Liver (tissue), 9 donors: ENCODE measurements around the gene NFIB. TPM values are rescaled to one million over a fixed set of nuclear protein-coding genes. Genes with fewer than 3 reads are reported as not detected.

Experiments used
- DNase-seq: peaks from one replicate; pipeline ENCODE4 v3.0.0-alpha.2; 2017; ENCODE audit warnings: low spot score
- H3K27ac ChIP-seq, 2 donors: one replicate each; pipeline ENCODE4 v1.7.0; 2013; ENCODE audit warnings: inconsistent platforms in 2 of 2, low read length in 2 of 2, control low read depth in 1 of 2, low read depth in 1 of 2, mild to moderate bottlenecking in 1 of 2
- H3K27me3 ChIP-seq, 4 donors: one replicate each; pipeline versions ENCODE4 v1.6.1 to v1.7.0; 2013; ENCODE audit warnings: low read length in 3 of 4, inconsistent platforms in 1 of 4, mild to moderate bottlenecking in 1 of 4, moderate library complexity in 1 of 4; ENCODE audit not compliant: control insufficient read depth in 4 of 4, insufficient read depth in 4 of 4
- H3K36me3 ChIP-seq, 4 donors: one replicate each; pipeline versions ENCODE4 v1.6.1 to v1.7.0; 2013; ENCODE audit warnings: low read length in 3 of 4, mild to moderate bottlenecking in 3 of 4, low read depth in 1 of 4, moderate library complexity in 1 of 4; ENCODE audit not compliant: control insufficient read depth in 4 of 4, insufficient read depth in 3 of 4
- H3K4me1 ChIP-seq, 4 donors: one replicate each; pipeline versions ENCODE4 v1.6.1 to v1.7.0; 2013; ENCODE audit warnings: low read length in 3 of 4, mild to moderate bottlenecking in 3 of 4, moderate library complexity in 1 of 4; ENCODE audit not compliant: control insufficient read depth in 4 of 4, insufficient read depth in 4 of 4
- H3K4me3 ChIP-seq, 3 donors: one replicate each; pipeline versions ENCODE4 v1.6.1 to v1.7.0; 2013; ENCODE audit warnings: low read length in 3 of 3, control low read depth in 1 of 3, low read depth in 1 of 3, mild to moderate bottlenecking in 1 of 3
- H3K9ac ChIP-seq, 2 donors: one replicate each; pipeline ENCODE4 v1.7.0; 2013; ENCODE audit warnings: low read length in 2 of 2, mild to moderate bottlenecking in 2 of 2, moderate library complexity in 2 of 2, control low read depth in 1 of 2, low read depth in 1 of 2
- H3K9me3 ChIP-seq, 4 donors: one replicate each; pipeline versions ENCODE4 v1.6.1 to v1.7.0; 2013; ENCODE audit warnings: low read length in 3 of 4; ENCODE audit not compliant: control insufficient read depth in 4 of 4
- FOXA1 ChIP-seq: IDR thresholded peaks from 2 replicates; pipeline ENCODE4 v1.6.1; 2016; ENCODE audit warnings: antibody characterized with exemption
- GABPA ChIP-seq, 2 donors: IDR thresholded peaks in 1 of 2; conservative IDR thresholded peaks in 1 of 2; 2 replicates each; pipeline ENCODE4 v1.6.1; 2016; ENCODE audit warnings: antibody characterized with exemption in 2 of 2, mild to moderate bottlenecking in 1 of 2, moderate library complexity in 1 of 2
- HNF4G ChIP-seq: IDR thresholded peaks from 2 replicates; pipeline ENCODE4 v1.6.1; 2016; ENCODE audit warnings: antibody characterized with exemption
- JUND ChIP-seq, 2 donors: IDR thresholded peaks; 2 replicates each; pipeline ENCODE4 v1.6.1; 2016; ENCODE audit warnings: antibody characterized with exemption in 2 of 2
- RAD21 ChIP-seq, 2 donors: IDR thresholded peaks; 2 replicates each; pipeline ENCODE4 v1.6.1; 2016; ENCODE audit warnings: antibody characterized with exemption in 2 of 2, mild to moderate bottlenecking in 2 of 2
- RXRA ChIP-seq, 2 donors: IDR thresholded peaks; 2 replicates each; pipeline ENCODE4 v1.6.1; 2017 to 2018; ENCODE audit warnings: antibody characterized with exemption in 2 of 2, mild to moderate bottlenecking in 1 of 2
- YY1 ChIP-seq: IDR thresholded peaks from 2 replicates; pipeline ENCODE4 v1.6.1; 2016; ENCODE audit warnings: antibody characterized with exemption, mild to moderate bottlenecking
- WGBS: extraction: QIAGEN DNeasy Blood & Tissue Kit; methylation state at CpG from one replicate; pipeline ENCODE4 v1.1.7; 2013; 5-methylcytosine and 5-hydroxymethylcytosine counted together
- polyA plus RNA-seq, 2 donors: library from polyadenylated mRNA; stranded (reverse) in 1 of 2; unstranded in 1 of 2; fragments of 200-250 nt in 1 of 2; fragments of >200 nt in 1 of 2; fragmentation: Nextera tagmentation in 1 of 2; extraction: Ambion mirVana in 1 of 2; gene quantifications; one replicate each; pipeline versions ENCODE4 v1.2.1 to v1.2.3, GENCODE V29; 2013 to 2015
- total RNA-seq, 2 donors: library from RNA; depleted of rRNA; stranded (reverse); fragments of >200 nt; gene quantifications; one replicate each; pipeline ENCODE4 v1.2.3, GENCODE V29; 2014
- TF ChIP-seq, protein P1 (sequence below): fragments of 150-350 bp; IDR thresholded peaks from 2 replicates; pipeline ENCODE4 v1.5.1; 2017; ENCODE audit warnings: improper control_type of control experiment, low read depth, low read length; ENCODE audit not compliant: missing input control
- donor health status: healthy.
- donor health status: healthy.
- donor health status: healthy.
- donor health status: healthy.
- donor health status: healthy.

Gene NFIB
- total and polyA plus RNA-seq, 4 donors: 3.2 to 23.2 (median 8.0) TPM

DNA sequence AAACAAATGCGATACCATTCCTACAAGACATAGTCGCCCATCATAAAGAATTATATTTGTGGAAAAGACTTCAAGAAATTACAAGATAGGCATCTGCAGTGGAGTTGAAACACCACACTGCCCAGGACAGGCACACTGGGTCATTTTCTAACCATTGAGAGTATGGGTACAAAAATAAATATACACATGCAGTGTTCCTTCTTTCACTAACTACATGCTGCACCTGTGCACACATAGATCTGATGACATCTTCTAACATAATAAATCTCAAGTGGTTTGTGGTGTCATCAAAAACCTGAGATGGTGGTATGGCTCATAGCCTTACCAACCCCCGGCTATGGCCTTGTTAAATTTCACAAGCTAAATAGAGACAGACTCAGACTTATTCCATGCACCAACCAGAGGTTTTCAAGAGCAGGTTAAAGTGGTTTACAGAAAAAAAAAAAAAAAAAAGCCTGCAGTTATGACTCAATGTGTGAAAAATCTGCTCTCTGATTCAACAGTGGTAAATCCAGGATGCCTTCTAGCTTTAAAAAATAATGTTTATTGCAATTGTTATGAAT lies 12.4 kb upstream of the NFIB start:
- peaks cover 0 to 12% (median 7%) of the 10 kb centered on the region in 4 donors for H3K4me1 ChIP-seq
- H3K9me3 ChIP-seq: no peaks in the 10 kb centered on the region
- no peaks in the 10 kb centered on the region for H3K36me3 ChIP-seq
- TF ChIP-seq HNF4G: no peak
- TF ChIP-seq RXRA (IDR thresholded peaks at IDR 0.05): no peak
- TF ChIP-seq, protein P1, sequence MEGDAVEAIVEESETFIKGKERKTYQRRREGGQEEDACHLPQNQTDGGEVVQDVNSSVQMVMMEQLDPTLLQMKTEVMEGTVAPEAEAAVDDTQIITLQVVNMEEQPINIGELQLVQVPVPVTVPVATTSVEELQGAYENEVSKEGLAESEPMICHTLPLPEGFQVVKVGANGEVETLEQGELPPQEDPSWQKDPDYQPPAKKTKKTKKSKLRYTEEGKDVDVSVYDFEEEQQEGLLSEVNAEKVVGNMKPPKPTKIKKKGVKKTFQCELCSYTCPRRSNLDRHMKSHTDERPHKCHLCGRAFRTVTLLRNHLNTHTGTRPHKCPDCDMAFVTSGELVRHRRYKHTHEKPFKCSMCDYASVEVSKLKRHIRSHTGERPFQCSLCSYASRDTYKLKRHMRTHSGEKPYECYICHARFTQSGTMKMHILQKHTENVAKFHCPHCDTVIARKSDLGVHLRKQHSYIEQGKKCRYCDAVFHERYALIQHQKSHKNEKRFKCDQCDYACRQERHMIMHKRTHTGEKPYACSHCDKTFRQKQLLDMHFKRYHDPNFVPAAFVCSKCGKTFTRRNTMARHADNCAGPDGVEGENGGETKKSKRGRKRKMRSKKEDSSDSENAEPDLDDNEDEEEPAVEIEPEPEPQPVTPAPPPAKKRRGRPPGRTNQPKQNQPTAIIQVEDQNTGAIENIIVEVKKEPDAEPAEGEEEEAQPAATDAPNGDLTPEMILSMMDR: no peak
- no peak for TF ChIP-seq JUND (IDR thresholded peaks at IDR 0.05)
- H3K27me3 ChIP-seq: no peaks in the 10 kb centered on the region
- H3K27ac ChIP-seq: no peak overlapping the region
- DNase-seq: no peak
- WGBS: 91% methylated on average over 3 of the region's 3 CpGs
- H3K9ac ChIP-seq: no peak overlapping the region
- H3K4me3 ChIP-seq: no peak overlapping the region

DNA sequence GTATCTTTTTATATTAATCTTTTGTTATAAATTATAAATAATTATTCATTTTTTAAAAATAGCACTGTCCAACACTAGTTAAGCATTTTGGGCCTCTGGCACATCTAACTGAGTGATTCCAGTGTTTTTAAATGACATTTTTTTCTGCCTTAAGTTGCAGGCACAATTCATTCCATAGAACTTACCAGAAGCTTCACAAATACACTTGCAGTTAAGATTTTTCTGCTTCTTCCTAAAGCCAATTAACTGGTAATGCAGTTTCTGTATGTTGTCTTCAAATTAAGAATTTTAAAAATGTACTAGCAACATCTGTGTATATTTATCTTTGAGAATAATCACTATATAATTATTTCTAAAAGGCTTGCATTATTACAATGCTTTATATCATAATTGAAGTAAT lies 11.2 kb upstream of the NFIB start:
- H3K27me3 ChIP-seq: no peaks in the 10 kb centered on the region
- no peaks in the 10 kb centered on the region for H3K9me3 ChIP-seq
- H3K9ac ChIP-seq: no peak overlapping the region
- no peak for TF ChIP-seq FOXA1
- H3K4me1 ChIP-seq: peaks cover 0 to 24% (median 19%) of the 10 kb centered on the region in 4 donors
- H3K36me3 ChIP-seq: no peaks in the 10 kb centered on the region
- no peak for DNase-seq
- H3K4me3 ChIP-seq: no peak overlapping the region
- no peak overlapping the region for H3K27ac ChIP-seq

DNA sequence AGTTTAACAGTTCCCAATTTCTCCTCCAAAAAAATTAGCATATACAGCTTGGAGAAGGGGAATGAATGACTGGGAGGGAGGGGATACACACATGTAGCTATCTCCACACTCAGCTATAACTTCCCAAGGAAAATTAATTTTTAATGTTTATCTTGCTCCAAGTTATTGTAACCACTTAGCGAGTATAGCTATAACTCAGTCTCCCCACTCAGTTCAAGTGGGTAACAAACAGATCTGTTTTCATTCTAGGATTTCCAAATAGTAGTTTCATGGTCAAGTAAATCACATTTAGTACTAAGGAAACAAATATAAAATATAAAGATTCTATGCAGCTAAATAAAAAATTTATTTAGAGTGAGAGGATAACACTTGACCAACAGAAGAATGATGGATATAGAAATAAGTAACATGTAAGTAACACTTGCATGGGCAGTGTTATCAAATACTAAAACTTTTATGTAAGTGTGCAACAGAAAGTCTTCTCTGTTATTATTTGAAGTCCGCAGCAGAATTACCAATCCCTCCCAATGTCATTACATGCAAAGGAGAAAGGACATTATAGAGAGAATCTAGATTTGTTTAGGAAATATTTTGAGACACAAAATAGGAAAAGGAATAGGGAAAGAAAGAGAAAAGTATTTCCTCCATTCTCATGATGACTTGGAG lies 10.2 kb upstream of the NFIB start:
- Histone ChIP-seq H3K9ac (no peak overlapping the region), H3K27ac (no peak overlapping the region), H3K27me3 (no peaks in the 10 kb centered on the region), H3K4me1 (peaks cover 0 to 34% (median 28%) of the 10 kb centered on the region in 4 donors), H3K9me3 (no peaks in the 10 kb centered on the region), H3K36me3 (no peaks in the 10 kb centered on the region), H3K4me3 (no peak overlapping the region)
- 95% methylated on average over 2 of the region's 2 CpGs for WGBS
- TF ChIP-seq HNF4G (no peak), GABPA (IDR thresholded peaks at IDR 0.05 in 1 of 2, conservative IDR thresholded peaks at IDR 0.05 in 1 of 2) (no peak), RAD21 (IDR thresholded peaks at IDR 0.05) (no peak), JUND (IDR thresholded peaks at IDR 0.05) (no peak), YY1 (no peak)
- TF ChIP-seq, protein P1: no peak
- DNase-seq: no peak
